PC-3 (cell line): ENCODE measurements around the gene OR13C8.

Source experiments
- CTCF ChIP-seq: fragments of 300-600 bp; sonication (generic); conservative IDR thresholded peaks from 2 replicates; pipeline ENCODE4 v1.5.1; 2017; ENCODE audit warnings: antibody characterized with exemption, low read depth, mild to moderate bottlenecking, low read length
- EZH2 ChIP-seq: fragments of 300-600 bp; sonication (generic); IDR thresholded peaks from one replicate; pipeline ENCODE4 v1.6.1; 2017; ENCODE audit warnings: antibody characterized with exemption, mild to moderate bottlenecking, low read length; ENCODE audit not compliant: unreplicated experiment
- EZH2phosphoT487 ChIP-seq: fragments of 300-600 bp; sonication (generic); IDR thresholded peaks from 2 replicates; pipeline ENCODE4 v1.6.1; 2018; ENCODE audit warnings: mild to moderate bottlenecking, antibody characterized with exemption, low read length, borderline replicate concordance

- TF ChIP-seq EZH2phosphoT487 (no peak), CTCF (no peak), EZH2 (no peak)
These were observed 24.3 kb upstream of the OR13C8 start for GRCh38 chr9:104544644-104545043.
